Gastroesophageal sphincter (tissue), 3 donors: ENCODE data around the gene ADH1C.

ENCODE experiments used
- CTCF ChIP-seq, 4 experiments: fragments of 200-600 bp in 2 of 4; fragments of 450-650 bp in 2 of 4; sonication (generic) in 1 of 4; IDR thresholded peaks; one replicate each; pipeline ENCODE4 v1.5.1; 2017 to 2019; ENCODE audit warnings: antibody characterized with exemption in 4 of 4, mild to moderate bottlenecking in 2 of 4, moderate library complexity in 2 of 4
- POLR2AphosphoS5 ChIP-seq: sonication (generic); formaldehyde crosslinking; IDR thresholded peaks from one replicate; pipeline ENCODE4 v1.6.1; 2017; ENCODE audit warnings: antibody characterized with exemption

DNA sequence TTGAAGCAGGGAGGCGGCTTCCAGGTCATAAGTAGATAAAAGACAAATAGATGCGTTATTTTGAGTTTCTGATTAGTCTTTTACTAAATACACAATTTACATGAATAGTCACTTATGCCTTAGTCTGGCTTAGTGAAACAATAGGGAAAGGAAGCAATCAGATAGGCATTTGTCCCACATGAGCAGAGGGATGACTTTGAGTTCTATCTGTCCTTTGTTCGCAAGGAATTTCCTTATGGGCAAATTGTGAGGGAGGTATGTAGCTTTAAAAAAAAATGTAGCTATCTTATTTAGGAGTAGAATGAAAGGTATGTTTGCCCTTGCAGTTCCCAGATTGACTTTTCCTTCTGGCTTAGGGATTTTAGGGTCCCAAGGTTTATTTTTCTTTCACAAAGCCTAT lies 26.3 kb upstream of the ADH1C start:
- no peak for TF ChIP-seq CTCF (IDR thresholded peaks at IDR 0.05)
- TF ChIP-seq POLR2AphosphoS5 = no peak
